ENCODE data around the gene YPEL4.

- TF ChIP-seq EP300 (IDR thresholded peaks at IDR 0.05; ENCODE audit: borderline replicate concordance in 1 of 2, low read depth in 1 of 2, low read length in 1 of 2), result no peak
- TF ChIP-seq, protein P1, sequence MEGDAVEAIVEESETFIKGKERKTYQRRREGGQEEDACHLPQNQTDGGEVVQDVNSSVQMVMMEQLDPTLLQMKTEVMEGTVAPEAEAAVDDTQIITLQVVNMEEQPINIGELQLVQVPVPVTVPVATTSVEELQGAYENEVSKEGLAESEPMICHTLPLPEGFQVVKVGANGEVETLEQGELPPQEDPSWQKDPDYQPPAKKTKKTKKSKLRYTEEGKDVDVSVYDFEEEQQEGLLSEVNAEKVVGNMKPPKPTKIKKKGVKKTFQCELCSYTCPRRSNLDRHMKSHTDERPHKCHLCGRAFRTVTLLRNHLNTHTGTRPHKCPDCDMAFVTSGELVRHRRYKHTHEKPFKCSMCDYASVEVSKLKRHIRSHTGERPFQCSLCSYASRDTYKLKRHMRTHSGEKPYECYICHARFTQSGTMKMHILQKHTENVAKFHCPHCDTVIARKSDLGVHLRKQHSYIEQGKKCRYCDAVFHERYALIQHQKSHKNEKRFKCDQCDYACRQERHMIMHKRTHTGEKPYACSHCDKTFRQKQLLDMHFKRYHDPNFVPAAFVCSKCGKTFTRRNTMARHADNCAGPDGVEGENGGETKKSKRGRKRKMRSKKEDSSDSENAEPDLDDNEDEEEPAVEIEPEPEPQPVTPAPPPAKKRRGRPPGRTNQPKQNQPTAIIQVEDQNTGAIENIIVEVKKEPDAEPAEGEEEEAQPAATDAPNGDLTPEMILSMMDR (IDR thresholded peaks at IDR 0.05), result no peak
- TF ChIP-seq, protein P2, sequence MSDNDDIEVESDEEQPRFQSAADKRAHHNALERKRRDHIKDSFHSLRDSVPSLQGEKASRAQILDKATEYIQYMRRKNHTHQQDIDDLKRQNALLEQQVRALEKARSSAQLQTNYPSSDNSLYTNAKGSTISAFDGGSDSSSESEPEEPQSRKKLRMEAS (IDR thresholded peaks at IDR 0.05; ENCODE audit: low read depth), result no peak
- TF ChIP-seq TEAD4 (IDR thresholded peaks at IDR 0.05; ENCODE audit: borderline replicate concordance, insufficient read depth), result no peak
- TF ChIP-seq RAD21 (IDR thresholded peaks at IDR 0.05; ENCODE audit: low read length), result no peak
Measured at GRCh38 chr11:57633394-57634070, 16.2 kb downstream of the YPEL4 start.
